K562 (cell line): Measurements from ENCODE around the gene MPRIP. TPM values are rescaled to one million over a fixed set of nuclear protein-coding genes. Genes with fewer than 3 reads are reported as not detected.

Experiments used
- FUS ChIP-seq: fragments of 200-400 bp; formaldehyde crosslinking; optimal IDR thresholded peaks from 2 replicates; pipeline ENCODE3; 2017; ENCODE audit warnings: low read depth, low read length
- HOMEZ ChIP-seq: fragments of 250-450 bp; sonication (Bioruptor Pico); IDR thresholded peaks from 2 replicates; pipeline ENCODE4 v1.4.0; 2020; ENCODE audit warnings: mild to moderate bottlenecking, moderate library complexity
- SNIP1 ChIP-seq: fragments of 450-650 bp; IDR thresholded peaks from 2 replicates; pipeline ENCODE4 v1.7.1; 2017; ENCODE audit warnings: low read depth, mild to moderate bottlenecking
- WHSC1 ChIP-seq: IDR thresholded peaks from one replicate; pipeline ENCODE4 v1.6.1; 2012; ENCODE audit warnings: low read length, control low read depth, inconsistent platforms
- YBX1 ChIP-seq: fragments of 450-650 bp; IDR thresholded peaks from 2 replicates; pipeline ENCODE4 v1.7.1; 2016; ENCODE audit warnings: mild to moderate bottlenecking
- YY1 ChIP-seq, 3 experiments: IDR thresholded peaks; 2 replicates each; pipeline ENCODE4 v1.6.1; 2011; ENCODE audit warnings: low read length in 2 of 3, mild to moderate bottlenecking in 2 of 3, moderate library complexity in 2 of 3, borderline replicate concordance in 1 of 3, control low read depth in 1 of 3, low read depth in 1 of 3; ENCODE audit not compliant: insufficient read depth in 3 of 3, insufficient replicate concordance in 2 of 3, control insufficient read depth in 1 of 3, insufficient read length in 1 of 3; ENCODE audit errors: extremely low read depth in 1 of 3
- ZNF41 ChIP-seq: fragments of 250-450 bp; sonication (Bioruptor Pico); conservative IDR thresholded peaks from 2 replicates; pipeline ENCODE4 v1.4.0; 2020; ENCODE audit warnings: mild to moderate bottlenecking
- polyA plus RNA-seq, 8 experiments: library from polyadenylated mRNA; depleted of rRNA in 4 of 8; stranded (reverse) in 5 of 8; unstranded in 3 of 8; fragments of >200 nt; fragmentation: Nextera tagmentation in 2 of 8; fragmentation: Illumina TruSeq in 1 of 8; extraction: Ambion mirVana in 2 of 8; extraction: Trizol in 1 of 8; gene quantifications; 2 replicates each; pipeline versions ENCODE4 v1.2.1 to v1.2.3, GENCODE V29; 2011 to 2014; ENCODE audit warnings: inconsistent platforms in 1 of 8, missing spikeins in 1 of 8
- total RNA-seq, 7 experiments: library from RNA; depleted of rRNA in 6 of 7; stranded (reverse); fragments of >200 nt in 6 of 7; fragmentation: Illumina TruSeq in 2 of 7; extraction: Trizol in 2 of 7; gene quantifications; 2 replicates each; pipeline versions ENCODE4 v1.2.1 to v1.2.3, GENCODE V29; 2011 to 2021; ENCODE audit warnings: low replicate concordance in 1 of 7
- TF ChIP-seq, protein P1 (sequence below): sonication (generic); formaldehyde crosslinking; IDR thresholded peaks from 2 replicates; pipeline ENCODE4 v1.8.1; 2022; ENCODE audit warnings: missing genetic modification reagents

MPRIP gene
- total and polyA plus RNA-seq, 9 of the 15 experiments (the other 6 are each of a cell fraction or from before 2014, with no cell fraction given): 10.0 to 72.6 (median 30.1) TPM

GRCh38 chr17:17201271-17201670 lies 159.0 kb downstream of the MPRIP start (continued):
- TF ChIP-seq YY1 (IDR thresholded peaks at IDR 0.05; ENCODE audit: borderline replicate concordance in 1 of 3, control insufficient read depth in 1 of 3, extremely low read depth in 1 of 3, insufficient read depth in 3 of 3, insufficient read length in 1 of 3, insufficient replicate concordance in 2 of 3, low read depth in 1 of 3, low read length in 2 of 3) (no peak), FUS (no peak), HOMEZ (no peak), ZNF41 (CRISPR knock-in tag) (no peak), YBX1 (no peak), WHSC1 (no peak), SNIP1 (no peak)
- TF ChIP-seq, protein P1, sequence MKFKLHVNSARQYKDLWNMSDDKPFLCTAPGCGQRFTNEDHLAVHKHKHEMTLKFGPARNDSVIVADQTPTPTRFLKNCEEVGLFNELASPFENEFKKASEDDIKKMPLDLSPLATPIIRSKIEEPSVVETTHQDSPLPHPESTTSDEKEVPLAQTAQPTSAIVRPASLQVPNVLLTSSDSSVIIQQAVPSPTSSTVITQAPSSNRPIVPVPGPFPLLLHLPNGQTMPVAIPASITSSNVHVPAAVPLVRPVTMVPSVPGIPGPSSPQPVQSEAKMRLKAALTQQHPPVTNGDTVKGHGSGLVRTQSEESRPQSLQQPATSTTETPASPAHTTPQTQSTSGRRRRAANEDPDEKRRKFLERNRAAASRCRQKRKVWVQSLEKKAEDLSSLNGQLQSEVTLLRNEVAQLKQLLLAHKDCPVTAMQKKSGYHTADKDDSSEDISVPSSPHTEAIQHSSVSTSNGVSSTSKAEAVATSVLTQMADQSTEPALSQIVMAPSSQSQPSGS (CRISPR knock-in tag): no peak
- TF ChIP-seq, all 486 proteins: peak for 0
